Thymus (tissue), 14 donors: Measurements from ENCODE around the gene EPHA8. TPM values are rescaled to one million over a fixed set of nuclear protein-coding genes. Genes with fewer than 3 reads are reported as not detected.

Experiments
- DNase-seq, 9 donors: peaks; one replicate each; pipeline ENCODE4 v3.0.0-alpha.2; 2013; ENCODE audit warnings: low spot score in 9 of 9, low read depth in 6 of 9, missing footprints in 1 of 9
- H3K27ac ChIP-seq, 2 donors: one replicate each; pipeline ENCODE4 v1.5.1; 2013; ENCODE audit warnings: control low read depth in 1 of 2, low read depth in 1 of 2, low read length in 1 of 2, mild to moderate bottlenecking in 1 of 2, moderate library complexity in 1 of 2
- H3K27me3 ChIP-seq, 2 donors: one replicate each; pipeline ENCODE4 v1.5.1; 2013; ENCODE audit warnings: low read length in 1 of 2; ENCODE audit not compliant: control insufficient read depth in 2 of 2, insufficient read depth in 1 of 2
- H3K36me3 ChIP-seq, 2 donors: one replicate each; pipeline ENCODE4 v1.5.1; 2013; ENCODE audit warnings: low read length in 1 of 2, mild to moderate bottlenecking in 1 of 2, moderate library complexity in 1 of 2; ENCODE audit not compliant: control insufficient read depth in 2 of 2, insufficient read depth in 2 of 2
- H3K4me1 ChIP-seq, 2 donors: one replicate each; pipeline ENCODE4 v1.5.1; 2013; ENCODE audit warnings: low read length in 2 of 2; ENCODE audit not compliant: control insufficient read depth in 2 of 2, insufficient read depth in 2 of 2
- H3K4me3 ChIP-seq, 2 donors: one replicate each; pipeline ENCODE4 v1.5.1; 2013; ENCODE audit warnings: low read length in 2 of 2, control low read depth in 1 of 2, mild to moderate bottlenecking in 1 of 2
- H3K9me3 ChIP-seq, 2 donors: one replicate each; pipeline ENCODE4 v1.5.1; 2013; ENCODE audit warnings: low read length in 1 of 2, mild to moderate bottlenecking in 1 of 2; ENCODE audit not compliant: control insufficient read depth in 2 of 2, insufficient read depth in 1 of 2
- WGBS: extraction: QIAGEN DNeasy Blood & Tissue Kit; methylation state at CpG from one replicate; pipeline ENCODE4 v1.1.7; 2013; 5-methylcytosine and 5-hydroxymethylcytosine counted together
- long read RNA-seq, 10 donors: transcript quantifications; one replicate each; lab custom pipeline, GENCODE V29; 2026
- polyA plus RNA-seq: library from polyadenylated mRNA; stranded (reverse); fragments of 200-250 nt; gene quantifications from one replicate; pipeline ENCODE4 v1.2.3, GENCODE V29; 2013
- total RNA-seq: library from RNA; stranded (reverse); fragments of 120-200 nt; gene quantifications from one replicate; pipeline ENCODE4 v1.2.4, GENCODE V29; 2013
- donor health status: healthy.

EPHA8 gene
- total RNA-seq (not detected), polyA plus RNA-seq (0.05 TPM)
- long read RNA-seq, donor 1: 0 reads
- long read RNA-seq, donor 2: 0 reads
- long read RNA-seq, donor 3: 0 reads
- long read RNA-seq, donor 4: 0 reads
- long read RNA-seq, donor 5, partial matches to known transcripts: 0 of 1 reads
- long read RNA-seq, donor 5, other reads (novel, unspliced or antisense): 0 of 1 reads
- long read RNA-seq, donor 6: 0 reads
- long read RNA-seq, donor 7: 0 reads
- long read RNA-seq, donor 8: 0 reads
- long read RNA-seq, donor 9: 0 reads
- long read RNA-seq, donor 10: 0 reads

- no peaks in the 10 kb centered on the region for H3K4me1 ChIP-seq
- no peaks in the 10 kb centered on the region for H3K36me3 ChIP-seq
- no peaks in the 10 kb centered on the region for H3K9me3 ChIP-seq
- WGBS: 10% methylated on average over 81 of the region's 81 CpGs
- H3K27me3 ChIP-seq: peaks cover 31 to 75% of the 10 kb centered on the region in 2 donors
- no peak within 1 kb of the TSS for H3K27ac ChIP-seq
- no peak within 1 kb of the TSS for H3K4me3 ChIP-seq
- no peak for DNase-seq
Measured at GRCh38 chr1:22562584-22563583, at the start of gene EPHA8. EPHA8 (plus strand) TSS chr1:22563489; CDS start chr1:22563636, 147 bp downstream.

DNA sequence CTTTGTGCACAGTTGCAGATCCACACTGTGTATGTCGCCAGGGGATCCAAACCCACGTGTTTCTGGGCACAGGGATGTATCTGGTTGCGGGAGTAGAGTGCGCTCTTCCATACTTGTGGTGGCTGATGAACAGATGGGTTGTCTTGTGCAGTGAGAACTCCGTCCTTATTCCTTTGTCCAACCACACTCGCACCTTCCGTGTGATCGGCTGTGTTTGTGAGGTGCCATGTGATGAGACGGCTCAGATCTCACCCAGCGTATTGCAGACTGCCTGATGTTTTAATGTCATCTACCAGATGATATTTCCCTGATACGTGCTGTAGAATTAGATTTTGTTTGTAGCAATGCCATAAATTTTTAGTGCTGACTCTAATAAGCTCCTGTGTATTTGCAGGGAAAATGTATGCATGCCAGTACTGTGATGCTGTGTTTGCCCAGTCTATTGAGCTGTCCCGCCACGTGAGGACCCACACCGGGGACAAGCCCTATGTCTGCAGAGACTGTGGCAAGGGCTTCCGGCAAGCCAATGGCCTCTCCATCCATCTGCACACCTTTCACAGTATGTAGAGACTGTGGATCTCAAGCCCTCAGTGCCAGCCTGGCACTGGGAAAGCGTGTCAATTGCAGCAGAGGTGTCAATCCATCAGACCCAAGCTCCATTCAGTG lies 46.2 kb upstream of the EPHA8 start:
- no peaks in the 10 kb centered on the region for H3K4me1 ChIP-seq
- DNase-seq: no peak
- no peaks in the 10 kb centered on the region for H3K9me3 ChIP-seq
- H3K36me3 ChIP-seq: peaks cover 77 to 79% of the 10 kb centered on the region in 2 donors
- WGBS: 98% methylated on average over 16 of the region's 16 CpGs
- H3K4me3 ChIP-seq: no peak overlapping the region
- H3K27me3 ChIP-seq: no peaks in the 10 kb centered on the region
- H3K27ac ChIP-seq: no peak overlapping the region

DNA sequence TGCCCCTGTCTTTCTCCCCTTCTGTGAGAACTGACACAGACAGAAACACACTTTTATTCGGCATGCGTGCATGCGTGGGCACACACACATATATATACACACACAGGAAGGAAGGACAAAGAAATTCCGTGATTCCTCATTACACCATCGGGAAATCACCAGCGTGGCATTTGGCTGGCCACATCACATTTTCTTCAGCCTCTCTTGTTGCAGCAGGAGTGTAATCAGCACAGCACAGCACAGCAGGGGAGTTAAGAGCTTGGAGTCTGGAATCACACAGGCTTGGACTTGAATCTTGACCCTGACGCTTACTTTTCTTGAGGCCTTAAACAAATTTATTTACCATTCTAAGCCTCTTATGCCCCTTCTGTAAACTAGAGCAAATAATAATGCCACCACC lies 45.3 kb upstream of the EPHA8 start:
- H3K4me3 ChIP-seq: no peak overlapping the region
- no peaks in the 10 kb centered on the region for H3K27me3 ChIP-seq
- WGBS: 98% methylated on average over 7 of the region's 7 CpGs
- H3K4me1 ChIP-seq: no peaks in the 10 kb centered on the region
- H3K27ac ChIP-seq: no peak overlapping the region
- no peaks in the 10 kb centered on the region for H3K9me3 ChIP-seq
- DNase-seq: no peak
- H3K36me3 ChIP-seq: peaks cover 74 to 76% of the 10 kb centered on the region in 2 donors

DNA sequence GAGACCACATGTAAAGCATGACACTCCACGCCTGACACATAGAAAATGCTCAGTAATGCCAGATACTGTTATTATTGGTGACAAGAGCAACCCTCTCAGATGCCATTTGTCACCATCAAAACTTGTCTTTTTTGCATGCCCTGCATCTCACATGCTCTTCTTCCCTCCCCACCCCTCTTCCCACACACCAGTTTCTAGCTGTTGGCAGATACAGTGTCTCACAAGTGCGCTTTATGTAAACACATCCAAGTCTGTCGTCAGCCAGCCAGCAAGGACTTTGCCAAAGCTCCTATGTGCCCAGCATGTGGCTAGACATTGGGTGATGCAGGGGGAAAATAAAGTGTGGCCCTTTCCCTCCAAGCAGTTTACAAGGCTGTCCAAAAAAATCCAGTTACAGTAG lies 44.9 kb upstream of the EPHA8 start:
- WGBS: 97% methylated on average over 3 of the region's 3 CpGs
- H3K27ac ChIP-seq: no peak overlapping the region
- no peaks in the 10 kb centered on the region for H3K4me1 ChIP-seq
- no peak for DNase-seq
- peaks cover 74 to 75% of the 10 kb centered on the region in 2 donors for H3K36me3 ChIP-seq
- no peaks in the 10 kb centered on the region for H3K9me3 ChIP-seq
- H3K27me3 ChIP-seq: no peaks in the 10 kb centered on the region
- H3K4me3 ChIP-seq: no peak overlapping the region

DNA sequence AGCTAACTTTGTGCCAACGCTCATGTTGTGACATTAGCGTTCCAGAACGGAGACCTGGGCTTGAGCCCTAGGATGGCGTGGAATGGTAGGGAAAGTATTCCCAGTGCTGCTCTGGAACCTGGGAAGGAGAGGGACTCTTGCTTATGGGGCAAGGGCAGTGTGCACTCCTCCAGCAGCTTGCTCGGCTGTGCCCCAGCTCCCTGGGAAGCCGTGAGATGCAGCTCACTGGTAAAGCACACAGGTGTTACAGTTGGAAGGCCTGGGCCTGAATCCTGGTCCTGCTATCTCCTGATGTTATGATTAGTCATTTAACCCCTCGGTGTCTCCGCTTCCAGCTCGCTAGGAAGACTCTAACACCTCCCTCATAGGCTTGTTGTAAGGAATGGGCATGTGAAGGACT lies 42.4 kb upstream of the EPHA8 start:
- peaks cover 75% of the 10 kb centered on the region in 2 donors for H3K36me3 ChIP-seq
- H3K4me3 ChIP-seq: no peak overlapping the region
- DNase-seq: no peak
- no peak overlapping the region for H3K27ac ChIP-seq
- no peaks in the 10 kb centered on the region for H3K27me3 ChIP-seq
- whole genome bisulfite sequencing: 98% methylated on average over 9 of the region's 9 CpGs
- no peaks in the 10 kb centered on the region for H3K4me1 ChIP-seq
- H3K9me3 ChIP-seq: no peaks in the 10 kb centered on the region

DNA sequence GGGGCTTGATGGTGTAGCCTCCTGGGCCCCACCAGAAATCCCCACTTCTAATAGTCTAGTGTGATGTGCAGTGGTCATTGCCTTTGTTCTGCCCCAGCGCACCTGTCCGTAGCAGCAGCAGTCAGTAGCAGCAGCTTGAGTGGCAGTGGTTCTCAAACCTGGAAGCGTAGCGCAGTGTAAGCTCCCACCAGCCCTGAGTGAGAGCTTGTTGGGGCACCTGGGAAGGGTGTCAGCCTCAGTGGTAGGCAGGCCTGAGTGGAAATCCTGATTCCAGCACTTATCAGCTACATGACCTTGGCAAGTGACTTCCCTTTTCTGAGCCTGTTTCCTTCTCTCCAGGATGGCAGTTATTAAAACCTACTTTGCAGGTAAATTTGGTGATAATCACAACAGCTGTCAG lies 41.6 kb upstream of the EPHA8 start:
- Histone ChIP-seq H3K36me3 (peaks cover 76% of the 10 kb centered on the region in 2 donors), H3K4me3 (no peak overlapping the region), H3K9me3 (no peaks in the 10 kb centered on the region), H3K4me1 (no peaks in the 10 kb centered on the region), H3K27ac (no peak overlapping the region), H3K27me3 (no peaks in the 10 kb centered on the region)
- DNase-seq: no peak
- 99% methylated on average over 4 of the region's 4 CpGs for WGBS

- no peak for DNase-seq
- Histone ChIP-seq H3K27ac (no peak overlapping the region), H3K27me3 (no peaks in the 10 kb centered on the region), H3K4me1 (no peaks in the 10 kb centered on the region), H3K36me3 (peaks cover 76 to 80% of the 10 kb centered on the region in 2 donors), H3K4me3 (no peak overlapping the region), H3K9me3 (no peaks in the 10 kb centered on the region)
- 98% methylated on average over 7 of the region's 7 CpGs for WGBS
Measured at GRCh38 chr1:22522221-22522743, 41.0 kb upstream of the EPHA8 start.

DNA sequence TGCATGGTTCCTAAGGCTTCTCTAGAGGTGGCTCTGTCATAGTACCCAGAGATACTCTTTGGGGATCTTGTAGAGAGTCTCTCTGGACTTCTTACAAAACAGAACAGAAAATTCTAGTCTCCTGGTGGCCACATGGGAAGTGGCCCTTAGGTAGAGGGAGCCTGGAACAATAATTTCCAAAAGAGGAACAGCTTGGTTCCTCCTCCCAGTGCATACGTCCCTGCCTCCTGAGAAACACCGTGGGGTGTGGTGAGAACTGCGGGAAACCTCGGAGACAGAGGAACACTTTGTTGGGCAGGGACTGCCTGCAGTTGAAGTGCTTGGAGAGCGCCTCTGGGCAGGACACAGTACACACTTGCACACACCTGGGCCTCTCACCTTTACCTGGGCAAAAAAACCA lies 38.8 kb upstream of the EPHA8 start:
- Histone ChIP-seq H3K27ac (no peak overlapping the region), H3K4me3 (no peak overlapping the region), H3K9me3 (no peaks in the 10 kb centered on the region), H3K4me1 (no peaks in the 10 kb centered on the region), H3K27me3 (no peaks in the 10 kb centered on the region), H3K36me3 (peaks cover 62 to 68% of the 10 kb centered on the region in 2 donors)
- no peak for DNase-seq
- WGBS: 94% methylated on average over 5 of the region's 5 CpGs
